Dedifferentiated amniotic fluid mesenchymal stem cell (primary cell): Measurements from ENCODE around the gene ADNP.

Experiments used
- DNase-seq: peaks from one replicate; pipeline ENCODE4 v3.0.0-alpha.2; 2016; ENCODE audit errors: extremely low spot score

ADNP gene

DNA sequence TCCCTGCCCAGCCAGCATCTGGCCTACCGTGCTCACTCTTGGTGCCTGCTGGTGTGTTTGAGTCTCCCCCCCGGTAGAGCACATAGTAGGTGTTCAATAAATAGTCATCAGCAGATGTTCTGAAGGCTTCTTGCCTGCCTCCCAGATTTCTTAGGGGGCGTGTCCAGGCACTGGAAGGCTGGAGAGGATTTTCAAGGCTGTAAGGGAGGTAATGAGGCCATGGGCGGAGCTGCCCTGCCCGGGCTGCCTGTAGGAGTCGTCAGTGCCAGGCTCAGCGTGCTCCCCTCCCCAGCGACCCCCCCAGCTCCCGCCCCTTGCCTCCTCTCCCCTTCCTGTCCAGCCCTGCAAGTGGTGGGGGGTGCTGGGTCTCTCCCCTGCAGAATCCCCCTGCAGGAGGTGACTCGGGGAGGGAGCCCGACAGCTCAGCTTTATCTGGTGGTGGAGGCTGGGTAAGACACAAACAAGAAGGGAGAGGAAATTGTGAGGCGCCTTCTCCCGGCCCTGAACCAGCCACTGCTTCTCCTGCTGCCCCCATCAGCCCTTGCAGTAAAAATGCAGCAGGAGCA, 80.4 kb downstream of the ADNP start:
- no peak for DNase-seq

DNA sequence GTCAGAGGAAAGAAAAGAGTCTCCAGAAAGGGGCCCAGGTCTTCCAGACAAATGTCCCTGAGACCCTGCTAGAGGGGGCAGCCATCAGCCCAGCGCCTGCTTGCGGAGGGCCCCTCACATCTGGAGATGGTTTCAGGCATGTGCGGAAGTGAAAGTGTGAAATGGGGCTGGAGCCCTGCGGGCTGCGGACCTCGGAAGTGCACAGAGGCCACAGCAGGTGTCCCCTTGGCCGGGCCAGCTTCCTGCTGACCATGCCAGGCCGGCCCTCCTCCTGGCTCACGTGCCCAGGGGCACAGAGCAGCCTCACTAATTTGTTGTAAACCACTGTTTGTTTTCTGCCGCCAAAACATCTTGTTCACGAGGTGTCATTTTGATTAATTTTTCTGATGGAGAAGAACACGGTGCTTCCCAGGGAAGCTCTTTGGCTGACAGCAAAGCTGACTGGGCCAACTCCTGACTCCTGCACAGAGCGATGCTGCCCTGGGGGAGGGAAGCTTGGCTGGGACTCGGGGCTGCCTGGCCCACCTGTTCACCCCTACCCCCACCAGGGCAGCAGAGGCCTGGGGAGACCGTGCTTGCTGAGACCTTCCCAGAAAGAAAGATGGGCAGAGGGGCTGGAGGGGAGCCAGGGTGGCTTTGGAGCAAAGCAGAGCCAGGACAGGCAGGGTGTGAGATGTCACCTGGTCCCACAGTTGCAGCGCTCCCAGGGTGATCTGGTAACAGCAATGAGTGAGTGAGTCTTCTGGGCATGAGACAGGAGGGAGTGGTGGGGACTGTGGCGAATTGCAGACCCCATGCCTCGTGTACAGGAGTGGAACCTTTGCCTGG, 82.2 kb downstream of the ADNP start:
- no peak for DNase-seq

GRCh38 chr20:50848341-50848808, 82.9 kb downstream of the ADNP start:
- DNase-seq = no peak

GRCh38 chr20:50845566-50846215, 85.5 kb downstream of the ADNP start:
- no peak for DNase-seq

- DNase-seq = no peak
Observed at GRCh38 chr20:50844430-50845100, 86.7 kb downstream of the ADNP start.

DNA sequence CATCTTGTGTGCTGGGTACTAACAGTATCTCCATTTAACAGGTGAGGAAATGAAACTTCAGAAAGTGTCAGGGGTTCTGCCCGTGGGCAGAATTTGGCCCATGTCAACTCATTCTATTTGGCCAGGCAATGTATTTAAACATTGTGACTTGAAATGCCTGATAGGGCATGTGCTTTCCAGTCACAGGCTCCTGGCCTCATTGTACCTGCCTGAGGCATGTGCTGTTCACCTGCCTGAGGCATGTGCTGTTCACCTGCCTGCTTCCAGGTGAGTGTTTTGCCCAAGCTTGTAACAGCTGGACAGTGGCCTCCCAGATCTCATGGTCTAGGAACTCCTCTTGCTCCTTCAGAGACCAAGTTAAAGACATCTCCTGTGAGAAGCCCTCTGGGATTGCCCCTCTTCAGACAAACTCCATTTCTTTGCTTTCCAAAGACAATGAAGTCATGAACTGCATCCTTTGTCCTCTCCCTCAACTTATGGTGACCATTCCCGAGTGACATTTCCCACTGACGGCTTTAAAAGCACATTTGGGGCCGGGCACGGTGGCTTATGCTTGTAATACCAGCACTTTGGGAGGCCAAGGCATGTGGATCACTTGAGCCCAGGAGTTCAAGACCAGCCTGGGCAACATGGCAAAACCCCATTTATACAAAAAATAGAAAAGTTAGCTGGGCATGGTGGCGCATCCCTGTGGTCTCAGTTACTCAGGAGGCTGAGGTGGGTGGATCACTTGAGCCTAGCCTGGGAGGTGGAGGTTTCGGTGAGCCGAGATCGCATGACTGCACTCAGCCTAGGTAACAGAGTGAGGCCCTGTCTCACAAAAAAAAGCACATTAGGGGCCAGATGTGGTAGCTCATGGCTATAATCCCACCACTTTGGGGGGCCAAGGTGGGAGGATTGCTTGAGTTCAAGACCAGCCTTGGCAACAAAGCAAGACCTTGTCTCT, 87.6 kb downstream of the ADNP start:
- no peak for DNase-seq

GRCh38 chr20:50842821-50843220, 88.4 kb downstream of the ADNP start:
- DNase-seq = no peak
